GM06990 (cell line): ENCODE data around the gene PRXL2B.

Experiments
- DNase-seq: peaks from one replicate; pipeline ENCODE4 v3.0.0-alpha.2; 2011; ENCODE audit not compliant: insufficient read length; ENCODE audit errors: extremely low read depth
- H3K27me3 ChIP-seq: replicated peaks from 2 replicates; pipeline ENCODE4 v1.6.0; 2011; ENCODE audit warnings: low read length; ENCODE audit not compliant: control insufficient read depth, insufficient read depth
- H3K36me3 ChIP-seq: 2 replicates; pipeline ENCODE4 v1.5.1; 2011; ENCODE audit warnings: low read length; ENCODE audit not compliant: control insufficient read depth, insufficient read depth
- H3K4me3 ChIP-seq: replicated peaks from 2 replicates; pipeline ENCODE4 v1.5.1; 2011; ENCODE audit warnings: low read depth, mild to moderate bottlenecking, control low read depth, low read length
- CTCF ChIP-seq: IDR thresholded peaks from 2 replicates; pipeline ENCODE4 v1.5.1; 2011; ENCODE audit warnings: low read length, control low read depth, mild to moderate bottlenecking, inconsistent platforms; ENCODE audit not compliant: insufficient read depth, poor library complexity, severe bottlenecking

PRXL2B gene

GRCh38 chr1:2559509-2560298 lies 26.9 kb upstream of the PRXL2B start:
- Histone ChIP-seq H3K27me3 (no peaks in the 10 kb centered on the region), H3K4me3 (no peak overlapping the region), H3K36me3 (peaks cover 38% of the 10 kb centered on the region)
- TF ChIP-seq CTCF = no peak
- DNase-seq = no peak

- no peak for TF ChIP-seq CTCF
- DNase-seq = no peak
- H3K36me3 ChIP-seq = peaks cover 38% of the 10 kb centered on the region
- no peaks in the 10 kb centered on the region for H3K27me3 ChIP-seq
- H3K4me3 ChIP-seq = no peak overlapping the region
These were observed 26.1 kb upstream of the PRXL2B start for GRCh38 chr1:2560299-2561073.

- TF ChIP-seq CTCF = no peak
- DNase-seq = no peak
- Histone ChIP-seq H3K27me3 (no peaks in the 10 kb centered on the region), H3K36me3 (peaks cover 38% of the 10 kb centered on the region), H3K4me3 (no peak overlapping the region)
These were observed 25.1 kb upstream of the PRXL2B start for GRCh38 chr1:2561446-2561845.

GRCh38 chr1:2561898-2562895 lies 24.4 kb upstream of the PRXL2B start:
- Histone ChIP-seq H3K27me3 (no peaks in the 10 kb centered on the region), H3K36me3 (peaks cover 38% of the 10 kb centered on the region), H3K4me3 (no peak overlapping the region)
- no peak for DNase-seq
- peak; percentile 52 for TF ChIP-seq CTCF

- Histone ChIP-seq H3K4me3 (no peak overlapping the region), H3K27me3 (no peaks in the 10 kb centered on the region), H3K36me3 (peaks cover 33% of the 10 kb centered on the region)
- no peak for DNase-seq
- TF ChIP-seq CTCF = no peak
These were observed 23.4 kb upstream of the PRXL2B start for GRCh38 chr1:2563205-2563604.
